ENCODE results near the gene C10orf95.

C10orf95 gene

GRCh38 chr10:102433619-102434046 lies 17.7 kb downstream of the C10orf95 start:
- DNase-seq = no peak

- peak; percentile 92 for DNase-seq
Measured at GRCh38 chr10:102432162-102432950, 19.0 kb downstream of the C10orf95 start, which contains the start of gene CUEDC2. CUEDC2 (minus strand) TSS chr10:102432574; CDS start chr10:102425188, 7,386 bp downstream.

GRCh38 chr10:102431452-102432124 lies 19.8 kb downstream of the C10orf95 start:
- peak; percentile 41 for DNase-seq

- no peak for DNase-seq
Measured at GRCh38 chr10:102429468-102429867, 21.9 kb downstream of the C10orf95 start.

- DNase-seq = no peak
Measured at GRCh38 chr10:102426803-102427287, 24.5 kb downstream of the C10orf95 start.

GRCh38 chr10:102425444-102425843 lies 25.9 kb downstream of the C10orf95 start:
- DNase-seq = no peak

GRCh38 chr10:102424916-102425315 lies 26.4 kb downstream of the C10orf95 start:
- no peak for DNase-seq

- no peak for DNase-seq
Measured at GRCh38 chr10:102424145-102424544, 27.2 kb downstream of the C10orf95 start.

GRCh38 chr10:102423372-102423968 lies 27.9 kb downstream of the C10orf95 start:
- DNase-seq = no peak

GRCh38 chr10:102422545-102423129 lies 28.7 kb downstream of the C10orf95 start:
- peak; percentile 44 for DNase-seq

GRCh38 chr10:102421757-102422512 lies 29.4 kb downstream of the C10orf95 start:
- DNase-seq = no peak

GRCh38 chr10:102421507-102421756 lies 29.9 kb downstream of the C10orf95 start:
- no peak for DNase-seq

- peak; percentile 99 for DNase-seq
Measured at GRCh38 chr10:102420714-102421506, 30.4 kb downstream of the C10orf95 start, which contains the start of gene FBXL15. FBXL15 (plus strand) TSS chr10:102420836; CDS start chr10:102421130, 294 bp downstream.

- no peak for DNase-seq
Measured at GRCh38 chr10:102420181-102420713, 31.1 kb downstream of the C10orf95 start.

- DNase-seq = peak; percentile 86
Measured at GRCh38 chr10:102419269-102420180, 31.8 kb downstream of the C10orf95 start.

GRCh38 chr10:102418622-102419268 lies 32.6 kb downstream of the C10orf95 start, which contains the start of gene PSD:
PSD (minus strand) TSS chr10:102418785; CDS start chr10:102417038, 1,747 bp downstream.
- peak; percentile 86 for DNase-seq

GRCh38 chr10:102416695-102417094 lies 34.6 kb downstream of the C10orf95 start:
- DNase-seq = no peak

- DNase-seq = no peak
Measured at GRCh38 chr10:102416283-102416682, 35.1 kb downstream of the C10orf95 start.

- no peak for DNase-seq
Measured at GRCh38 chr10:102414749-102415148, 36.6 kb downstream of the C10orf95 start.
